ENCODE measurements around the gene MMRN2.

The MMRN2 gene

GRCh38 chr10:86967481-86967941 is 10.1 kb upstream of the MMRN2 start:
- TF ChIP-seq CTCF (IDR thresholded peaks at IDR 0.05) (no peak), ZFX (IDR thresholded peaks at IDR 0.05; ENCODE audit: borderline replicate concordance) (no peak)
- peak overlapping the region; percentile 75 for H3K27ac ChIP-seq

GRCh38 chr10:86965986-86966654 is 8.7 kb upstream of the MMRN2 start:
- TF ChIP-seq ZFX (IDR thresholded peaks at IDR 0.05; ENCODE audit: borderline replicate concordance) (no peak), CTCF (IDR thresholded peaks at IDR 0.05) (no peak)
- H3K27ac ChIP-seq = peak overlapping the region; percentile 75

- TF ChIP-seq CTCF (IDR thresholded peaks at IDR 0.05) (no peak), ZFX (IDR thresholded peaks at IDR 0.05; ENCODE audit: borderline replicate concordance) (no peak)
- H3K27ac ChIP-seq = no peak overlapping the region
Observed at GRCh38 chr10:86964847-86965190, 7.4 kb upstream of the MMRN2 start.

- no peak for TF ChIP-seq CTCF (IDR thresholded peaks at IDR 0.05)
- TF ChIP-seq ZFX (IDR thresholded peaks at IDR 0.05; ENCODE audit: borderline replicate concordance) = no peak
- H3K27ac ChIP-seq = no peak overlapping the region
Observed at GRCh38 chr10:86964061-86964846, 6.8 kb upstream of the MMRN2 start.

GRCh38 chr10:86963341-86963919 is 6.0 kb upstream of the MMRN2 start:
- no peak overlapping the region for H3K27ac ChIP-seq
- TF ChIP-seq CTCF (IDR thresholded peaks at IDR 0.05) = no peak
- TF ChIP-seq ZFX (IDR thresholded peaks at IDR 0.05; ENCODE audit: borderline replicate concordance) = no peak

GRCh38 chr10:86962981-86963310 is 5.5 kb upstream of the MMRN2 start:
- H3K27ac ChIP-seq = no peak overlapping the region
- TF ChIP-seq CTCF (IDR thresholded peaks at IDR 0.05) = no peak
- TF ChIP-seq ZFX (IDR thresholded peaks at IDR 0.05; ENCODE audit: borderline replicate concordance) = no peak
